Gastrocnemius medialis (tissue), 4 donors: ENCODE results near the gene H3-3A. TPM values are rescaled to one million over a fixed set of nuclear protein-coding genes. Genes with fewer than 3 reads are reported as not detected.

Experiments used
- ATAC-seq, 2 donors: fragments of 150-250 bp; one replicate each; pipeline ENCODE4 v1.9.1; 2016
- DNase-seq, 2 donors: peaks; one replicate each; pipeline ENCODE4 v3.0.0-alpha.2; 2019
- H3K27ac ChIP-seq, 4 donors: fragments of 200-600 bp; sonication (generic); 1 replicate in 1 of 4; 2 replicates in 3 of 4; pipeline ENCODE4 v1.5.1; 2016 to 2018; ENCODE audit warnings: mild to moderate bottlenecking in 2 of 4, moderate library complexity in 1 of 4
- H3K27me3 ChIP-seq, 3 donors: fragments of 200-600 bp; sonication (generic) in 2 of 3; 1 replicate in 1 of 3; 2 replicates in 2 of 3; pipeline versions ENCODE4 v1.5.1 to v1.6.0; 2016 to 2019; ENCODE audit warnings: mild to moderate bottlenecking in 1 of 3, moderate library complexity in 1 of 3
- H3K36me3 ChIP-seq, 2 donors: fragments of 200-600 bp; sonication (generic) in 1 of 2; one replicate each; pipeline ENCODE4 v1.5.1; 2017 to 2018
- H3K4me1 ChIP-seq, 2 donors: fragments of 200-600 bp; sonication (generic) in 1 of 2; one replicate each; pipeline ENCODE4 v1.5.1; 2016 to 2017; ENCODE audit warnings: mild to moderate bottlenecking in 2 of 2
- H3K4me3 ChIP-seq, 4 donors: fragments of 200-600 bp; sonication (generic) in 3 of 4; 1 replicate in 1 of 4; 2 replicates in 3 of 4; pipeline ENCODE4 v1.5.1; 2016 to 2019; ENCODE audit warnings: mild to moderate bottlenecking in 2 of 4
- H3K9me3 ChIP-seq, 3 donors: fragments of 200-600 bp; sonication (generic) in 2 of 3; 1 replicate in 1 of 3; 2 replicates in 2 of 3; pipeline ENCODE4 v1.5.1; 2016 to 2019
- POLR2A ChIP-seq, 2 donors: fragments of 450-650 bp; IDR thresholded peaks; one replicate each; pipeline ENCODE4 v1.6.1; 2017; ENCODE audit warnings: antibody characterized with exemption in 2 of 2, mild to moderate bottlenecking in 2 of 2, moderate library complexity in 2 of 2
- in situ Hi-C, 4 donors: fragments of 200-750 bp; cut with MboI; loops; one replicate each; pipeline versions ENCODE4 v1.15.0 to v1.8.0; 2017; ENCODE audit warnings: low sequenced_read_pairs in 4 of 4
- intact Hi-C: fragments of 100-400 bp; cut with DNase I; formaldehyde crosslinking; loops from one replicate; pipeline ENCODE4 v1.15.1; 2023; ENCODE audit warnings: low total_unique reads
- total RNA-seq, 4 donors: library from RNA; depleted of rRNA; stranded (reverse); fragments of >200 nt; gene quantifications; one replicate each; pipeline versions ENCODE4 v1.1.0 to v1.2.3, GENCODE V29; 2016
- TF ChIP-seq, protein P1 (sequence below), 5 experiments: fragments of 450-650 bp in 3 of 5; fragments of 200-600 bp in 2 of 5; sonication (generic) in 2 of 5; IDR thresholded peaks in 4 of 5; conservative IDR thresholded peaks in 1 of 5; 1 replicate in 4 of 5; 2 replicates in 1 of 5; pipeline ENCODE4 v1.5.1; 2016 to 2019; ENCODE audit warnings: antibody characterized with exemption in 5 of 5, mild to moderate bottlenecking in 3 of 5, moderate library complexity in 3 of 5

The H3-3A gene
- total RNA-seq, 4 donors from 2014 or later: 163 to 289 (median 191) TPM

DNA sequence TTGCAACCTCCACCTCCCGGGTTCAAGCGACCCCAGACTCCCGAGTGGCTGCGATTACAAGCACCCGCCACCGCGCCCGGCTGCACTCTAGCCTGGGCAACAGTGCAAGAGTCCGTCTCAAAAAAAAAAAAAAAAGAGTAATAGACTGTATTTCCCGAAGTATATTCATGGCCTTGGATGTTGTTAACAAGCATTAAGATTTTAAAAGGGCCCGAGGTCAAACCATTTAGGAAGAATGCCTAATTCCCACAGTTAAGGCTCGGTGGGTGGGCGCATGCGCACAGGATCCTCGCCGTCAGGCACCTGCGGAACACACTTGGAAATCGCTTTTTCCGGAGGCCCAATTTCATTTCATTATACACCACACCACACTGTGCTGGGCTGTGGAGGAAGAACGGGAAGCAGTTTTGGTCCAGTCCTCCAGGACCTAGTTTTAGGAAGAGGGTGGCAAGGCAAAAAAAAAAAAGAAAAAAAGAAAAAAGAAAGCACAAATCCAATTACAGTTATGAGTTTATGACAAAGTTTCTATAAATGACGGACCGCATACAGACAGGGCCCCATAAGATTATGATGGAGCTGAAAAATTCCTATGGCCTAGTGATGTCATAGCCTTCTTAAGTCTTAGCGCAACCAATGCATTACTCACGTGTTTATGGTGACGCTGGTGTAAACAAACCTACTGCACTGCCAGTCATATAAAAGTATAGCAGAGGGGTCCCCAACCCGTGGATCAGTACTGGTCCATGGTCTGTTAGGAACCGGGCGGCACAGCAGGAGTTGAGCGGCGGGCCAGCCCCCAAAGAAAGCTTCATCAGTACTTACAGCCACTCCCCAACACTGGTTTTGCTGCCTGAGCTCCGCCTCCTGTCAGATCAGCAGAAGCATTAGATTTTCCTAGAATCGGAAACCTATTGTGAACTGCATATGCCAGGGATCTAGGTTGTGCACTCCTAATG is 38.2 kb downstream of the H3-3A start:
- H3K4me3 ChIP-seq: peak overlapping the region; percentile 50 to 64 (median 59)
- peak overlapping the region in 1 of 4 donors; percentile 24 for H3K27ac ChIP-seq
- H3K4me1 ChIP-seq: peaks cover 0 to 4% of the 10 kb centered on the region in 2 donors
- intact Hi-C loops (no loop called here), in situ Hi-C loops (no loop called here)
- H3K27me3 ChIP-seq: no peaks in the 10 kb centered on the region
- no peaks in the 10 kb centered on the region for H3K9me3 ChIP-seq
- DNase-seq (no peak), ATAC-seq (no peak)
- H3K36me3 ChIP-seq: no peaks in the 10 kb centered on the region
- TF ChIP-seq, protein P1, sequence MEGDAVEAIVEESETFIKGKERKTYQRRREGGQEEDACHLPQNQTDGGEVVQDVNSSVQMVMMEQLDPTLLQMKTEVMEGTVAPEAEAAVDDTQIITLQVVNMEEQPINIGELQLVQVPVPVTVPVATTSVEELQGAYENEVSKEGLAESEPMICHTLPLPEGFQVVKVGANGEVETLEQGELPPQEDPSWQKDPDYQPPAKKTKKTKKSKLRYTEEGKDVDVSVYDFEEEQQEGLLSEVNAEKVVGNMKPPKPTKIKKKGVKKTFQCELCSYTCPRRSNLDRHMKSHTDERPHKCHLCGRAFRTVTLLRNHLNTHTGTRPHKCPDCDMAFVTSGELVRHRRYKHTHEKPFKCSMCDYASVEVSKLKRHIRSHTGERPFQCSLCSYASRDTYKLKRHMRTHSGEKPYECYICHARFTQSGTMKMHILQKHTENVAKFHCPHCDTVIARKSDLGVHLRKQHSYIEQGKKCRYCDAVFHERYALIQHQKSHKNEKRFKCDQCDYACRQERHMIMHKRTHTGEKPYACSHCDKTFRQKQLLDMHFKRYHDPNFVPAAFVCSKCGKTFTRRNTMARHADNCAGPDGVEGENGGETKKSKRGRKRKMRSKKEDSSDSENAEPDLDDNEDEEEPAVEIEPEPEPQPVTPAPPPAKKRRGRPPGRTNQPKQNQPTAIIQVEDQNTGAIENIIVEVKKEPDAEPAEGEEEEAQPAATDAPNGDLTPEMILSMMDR (IDR thresholded peaks at IDR 0.05 in 4 of 5, conservative IDR thresholded peaks at IDR 0.05 in 1 of 5): peak in 1 of 5 experiments; percentile 15
- no peak for TF ChIP-seq POLR2A (IDR thresholded peaks at IDR 0.05)

DNA sequence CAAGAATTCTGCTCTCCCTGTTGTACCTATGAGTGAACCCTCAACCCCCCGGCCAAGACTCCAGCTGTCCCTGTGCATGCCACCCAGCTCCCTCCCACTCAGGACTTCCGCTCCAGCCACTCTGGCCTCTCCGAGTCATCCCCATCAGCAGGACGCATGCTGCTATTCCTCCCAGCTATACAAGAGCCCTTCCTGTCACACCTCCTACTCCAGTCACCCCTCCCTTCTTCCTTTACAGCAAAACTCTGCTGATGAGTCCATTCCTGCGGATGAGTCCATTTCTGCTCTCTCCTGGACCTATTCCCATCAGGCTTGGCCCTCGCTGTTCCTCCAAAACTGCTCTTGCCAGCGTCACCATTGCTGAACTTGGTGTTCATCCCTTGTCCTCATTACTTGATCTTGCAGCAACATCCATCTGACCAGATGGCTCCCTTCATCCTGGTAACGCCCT is 42.2 kb downstream of the H3-3A start:
- Histone ChIP-seq H3K4me1 (peaks cover 11 to 12% of the 10 kb centered on the region in 2 donors), H3K9me3 (no peaks in the 10 kb centered on the region), H3K36me3 (no peaks in the 10 kb centered on the region), H3K27ac (no peak overlapping the region), H3K27me3 (no peaks in the 10 kb centered on the region), H3K4me3 (no peak overlapping the region)
- no peak for ATAC-seq
- intact Hi-C loops (no loop called here), in situ Hi-C loops (loop anchor here in 1 of 4 donors (5.0 kb wide), 1 partner anchor 37 kb away; no protein-coding TSS in a partner anchor)
- no peak for TF ChIP-seq POLR2A (IDR thresholded peaks at IDR 0.05)
- TF ChIP-seq, protein P1 (IDR thresholded peaks at IDR 0.05 in 4 of 5, conservative IDR thresholded peaks at IDR 0.05 in 1 of 5): no peak
- no peak for DNase-seq

DNA sequence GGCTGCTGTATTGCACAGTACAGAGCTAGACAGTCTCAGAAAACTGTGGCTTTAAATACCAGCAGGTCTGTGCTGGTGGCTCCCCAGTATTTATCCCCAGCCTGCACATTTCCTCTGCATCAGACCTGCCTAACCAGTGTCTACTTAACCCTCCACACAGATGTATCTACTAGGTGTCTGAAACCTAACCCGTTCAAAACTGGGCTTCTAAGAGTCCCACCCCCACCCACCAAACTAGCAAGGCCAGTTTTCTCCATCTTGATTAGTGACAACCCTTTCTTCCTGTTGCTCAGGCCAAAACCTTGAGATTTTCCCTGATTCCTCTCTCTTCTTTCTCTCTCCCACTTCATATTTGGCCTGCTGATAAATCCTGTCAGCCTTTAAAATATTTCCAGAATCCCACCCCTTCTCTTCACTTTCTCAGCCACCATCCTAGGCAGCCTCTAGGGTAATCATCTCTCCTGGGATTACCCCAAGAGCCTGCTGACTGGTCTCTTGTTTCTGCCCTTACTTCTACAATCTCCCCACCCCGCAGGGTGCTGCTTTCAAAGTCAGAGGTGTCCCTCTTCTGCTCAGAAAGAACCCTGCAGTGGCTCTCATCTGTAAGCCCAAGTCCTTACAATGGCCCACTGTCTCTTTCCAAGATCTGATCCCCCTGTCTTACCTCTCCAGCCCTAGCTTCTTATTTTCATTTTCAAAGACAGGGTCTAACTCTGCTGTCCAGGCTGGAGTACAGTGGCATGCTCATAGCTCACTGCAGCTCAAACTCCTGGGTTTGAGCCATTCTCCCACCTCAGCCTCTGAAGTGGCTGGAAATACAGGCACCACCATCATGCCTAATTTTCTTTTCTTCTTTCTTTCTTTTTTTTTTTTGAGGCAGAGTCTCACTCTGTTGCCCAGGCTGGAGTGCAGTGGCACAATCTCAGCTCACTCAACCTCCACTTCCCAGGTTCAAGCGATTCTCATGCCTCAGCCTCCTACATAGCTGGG is 45.2 kb downstream of the H3-3A start:
- no peak for DNase-seq
- no peak for TF ChIP-seq POLR2A (IDR thresholded peaks at IDR 0.05)
- TF ChIP-seq, protein P1 (IDR thresholded peaks at IDR 0.05 in 4 of 5, conservative IDR thresholded peaks at IDR 0.05 in 1 of 5): no peak
- in situ Hi-C loops (loop anchor here in 1 of 4 donors (5.0 kb wide), 1 partner anchor 40 kb away; no protein-coding TSS in a partner anchor), intact Hi-C loops (no loop called here)
- H3K9me3 ChIP-seq: no peaks in the 10 kb centered on the region
- H3K4me3 ChIP-seq: no peak overlapping the region
- no peak for ATAC-seq
- H3K36me3 ChIP-seq: no peaks in the 10 kb centered on the region
- no peaks in the 10 kb centered on the region for H3K27me3 ChIP-seq
- H3K27ac ChIP-seq: peak overlapping the region in 3 of 4 donors; percentile 93 to 96 (median 96)
- H3K4me1 ChIP-seq: peaks cover 23 to 24% of the 10 kb centered on the region in 2 donors
